Non-pigmented ciliary epithelial cell (primary cell): ENCODE data around the gene SDE2.
"Not testable (repeated sequence)": the region's sequence is repeated elsewhere in the genome, so short reads cannot be mapped to it uniquely, and the experiment has no call there.

Experiments used
- DNase-seq: peaks from one replicate; pipeline ENCODE4 v3.0.0-alpha.2; 2010; ENCODE audit warnings: low read depth

Gene SDE2

GRCh38 chr1:225975146-225975545 lies 24.0 kb downstream of the SDE2 start:
- DNase-seq: not testable (repeated sequence)

DNA sequence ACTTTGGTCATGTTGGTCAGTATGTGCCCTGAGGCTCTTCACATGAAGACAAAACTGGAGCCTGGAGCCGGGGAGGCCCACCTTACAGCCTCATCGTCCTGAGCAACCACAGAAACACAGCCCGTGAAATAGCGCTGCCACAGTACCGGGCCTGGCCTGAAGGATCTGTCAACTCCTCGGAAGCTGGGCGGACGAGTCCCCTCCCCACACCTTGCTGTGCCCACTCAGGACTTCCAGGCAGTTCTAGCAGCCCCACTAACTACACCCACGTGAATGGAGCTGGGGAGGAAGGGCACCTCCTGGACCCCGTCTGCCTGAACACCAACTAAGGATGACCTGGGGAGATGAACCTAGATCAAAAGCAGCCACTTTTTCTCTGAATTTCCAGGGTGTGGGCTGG lies 24.7 kb downstream of the SDE2 start:
- DNase-seq: no peak

- DNase-seq: no peak
Observed at GRCh38 chr1:225973158-225973557, 26.0 kb downstream of the SDE2 start.

- no peak for DNase-seq
Observed at GRCh38 chr1:225972344-225973152, 26.6 kb downstream of the SDE2 start.

GRCh38 chr1:225970592-225971157 lies 28.5 kb downstream of the SDE2 start:
- DNase-seq: not testable (repeated sequence)

GRCh38 chr1:225969751-225970150 lies 29.4 kb downstream of the SDE2 start:
- DNase-seq: not testable (repeated sequence)

DNA sequence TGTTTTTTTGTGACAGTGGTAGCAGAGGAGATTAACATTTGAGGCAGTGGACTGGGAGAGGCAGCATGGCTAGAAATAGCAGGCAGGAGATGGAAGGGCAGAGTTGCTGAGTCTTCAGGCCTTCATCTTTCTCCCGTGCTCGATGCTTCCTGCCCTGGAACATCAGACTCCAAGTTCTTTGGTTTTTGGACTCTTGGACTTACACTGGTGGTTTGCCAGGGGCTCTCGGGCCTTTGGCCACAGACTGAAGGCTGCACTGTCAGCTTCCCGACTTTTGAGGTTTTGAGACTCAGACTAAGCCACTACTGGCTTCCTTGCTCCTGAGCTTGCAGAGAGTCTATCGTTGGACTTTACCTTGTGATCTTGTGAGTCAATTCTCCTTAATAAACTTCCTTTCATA lies 33.9 kb downstream of the SDE2 start:
- no peak for DNase-seq

- DNase-seq: no peak
Observed at GRCh38 chr1:225963735-225964530, 35.2 kb downstream of the SDE2 start.

GRCh38 chr1:225962440-225962975 lies 36.6 kb downstream of the SDE2 start:
- DNase-seq: no peak

GRCh38 chr1:225961659-225962439 lies 37.3 kb downstream of the SDE2 start:
- no peak for DNase-seq

GRCh38 chr1:225958041-225958440 lies 41.1 kb downstream of the SDE2 start:
- no peak for DNase-seq

GRCh38 chr1:225954753-225955152 lies 44.4 kb downstream of the SDE2 start:
- DNase-seq: no peak

DNA sequence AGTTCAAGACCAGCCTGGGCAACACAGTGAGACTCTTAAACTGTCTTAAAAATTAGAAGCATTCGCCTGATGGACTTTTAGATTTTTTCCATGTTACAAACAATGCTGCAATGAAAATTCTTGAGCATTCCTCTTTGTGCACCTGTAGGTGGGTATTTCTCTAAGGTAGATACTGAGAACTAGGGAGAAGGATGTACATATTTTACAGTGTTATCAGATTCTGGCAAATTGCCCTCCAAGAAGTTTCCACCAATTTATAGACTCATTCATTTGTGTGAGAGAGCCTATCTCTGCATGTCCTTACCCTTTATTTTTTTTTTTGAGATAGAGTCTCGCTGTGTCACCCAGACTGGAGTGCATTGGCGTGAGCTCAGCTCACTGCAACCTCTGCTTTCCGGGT lies 45.8 kb downstream of the SDE2 start:
- no peak for DNase-seq

GRCh38 chr1:225950905-225951497 lies 48.1 kb downstream of the SDE2 start:
- DNase-seq: no peak

DNA sequence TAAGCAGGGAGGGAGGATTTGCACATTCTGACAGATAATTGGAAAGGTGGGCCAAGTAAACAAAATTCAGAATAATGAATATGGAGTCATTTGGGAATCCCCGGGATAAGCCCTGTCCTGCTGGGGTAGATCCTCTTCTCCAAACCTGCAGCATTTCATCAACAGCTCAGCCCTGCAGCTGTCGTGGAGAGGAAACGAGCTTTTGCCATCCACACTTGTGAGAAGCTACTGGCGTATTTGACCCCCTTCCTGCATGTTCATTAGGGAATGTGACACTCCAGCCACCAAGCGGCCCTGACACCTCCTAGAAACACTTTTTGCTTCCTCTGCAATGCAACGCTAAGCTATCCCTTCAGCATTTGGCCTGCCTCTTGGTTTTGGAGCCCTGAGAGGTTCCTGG lies 50.1 kb downstream of the SDE2 start:
- DNase-seq: no peak

GRCh38 chr1:225946803-225947202 lies 52.3 kb downstream of the SDE2 start:
- DNase-seq: no peak

DNA sequence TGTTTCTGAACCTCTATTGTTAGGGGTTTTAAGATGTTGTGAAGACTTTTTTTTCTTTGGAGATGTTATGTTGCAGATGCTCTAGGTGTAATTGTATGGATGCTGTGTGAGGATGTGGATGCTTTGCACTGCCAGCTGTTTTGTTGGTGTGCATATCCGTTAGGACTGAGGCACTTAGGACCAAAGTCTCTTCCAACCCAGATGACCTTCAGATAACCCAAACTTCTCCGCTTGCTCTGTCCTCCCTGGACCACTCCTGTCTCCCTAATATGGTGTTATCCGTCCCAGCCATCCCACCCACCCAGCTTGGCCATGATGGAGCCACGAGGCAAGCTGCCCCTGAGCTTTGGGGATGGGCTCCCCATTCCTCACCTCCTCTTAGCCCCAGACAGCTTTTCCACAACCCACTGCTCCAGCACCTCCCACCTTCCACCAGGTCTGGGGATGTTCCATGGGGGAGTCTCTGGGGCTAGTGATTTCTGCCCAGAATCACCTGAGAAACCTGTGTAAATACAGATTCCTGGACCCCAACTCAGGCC lies 53.0 kb downstream of the SDE2 start:
- no peak for DNase-seq

DNA sequence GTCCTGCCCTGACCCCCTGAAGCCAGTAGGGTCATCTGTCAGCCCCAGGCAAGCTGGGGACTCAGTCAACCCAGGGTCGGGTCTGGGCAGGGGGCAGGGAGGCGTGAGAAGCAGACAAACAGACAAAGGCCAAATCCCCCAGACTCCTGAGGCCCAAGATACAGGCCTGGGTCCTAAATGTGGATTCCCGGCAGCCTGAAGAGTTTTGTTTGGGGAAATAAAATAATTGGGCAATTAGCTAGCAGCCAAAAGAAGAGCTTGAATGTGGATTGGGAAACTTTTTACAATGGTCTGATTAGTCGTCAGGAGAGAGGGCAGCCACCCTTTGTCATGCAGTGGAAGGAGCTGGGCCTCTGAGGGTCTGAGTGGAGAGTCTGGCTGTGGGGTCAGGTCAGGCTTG lies 53.6 kb downstream of the SDE2 start:
- DNase-seq: no peak

DNA sequence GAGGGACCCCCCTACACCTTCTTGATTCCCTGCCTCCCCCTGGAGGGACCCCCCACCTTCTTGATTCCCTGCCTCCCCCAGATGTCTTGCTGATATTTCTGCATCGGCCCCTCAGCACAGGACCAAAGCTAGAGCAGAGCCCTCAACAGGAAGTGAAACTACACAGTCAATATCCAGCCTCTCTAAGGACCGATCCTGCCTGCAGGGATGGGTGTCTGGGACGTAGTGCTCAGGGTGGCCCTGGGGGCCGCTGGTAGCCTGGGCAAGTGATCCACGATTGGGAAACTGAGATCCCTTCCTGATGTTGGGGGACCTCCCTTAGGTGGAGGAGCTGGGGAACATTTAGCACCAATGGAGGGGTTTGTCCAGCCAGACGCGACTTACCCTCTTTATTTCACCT lies 54.2 kb downstream of the SDE2 start:
- no peak for DNase-seq

GRCh38 chr1:225944387-225944786 lies 54.8 kb downstream of the SDE2 start:
- DNase-seq: no peak

DNA sequence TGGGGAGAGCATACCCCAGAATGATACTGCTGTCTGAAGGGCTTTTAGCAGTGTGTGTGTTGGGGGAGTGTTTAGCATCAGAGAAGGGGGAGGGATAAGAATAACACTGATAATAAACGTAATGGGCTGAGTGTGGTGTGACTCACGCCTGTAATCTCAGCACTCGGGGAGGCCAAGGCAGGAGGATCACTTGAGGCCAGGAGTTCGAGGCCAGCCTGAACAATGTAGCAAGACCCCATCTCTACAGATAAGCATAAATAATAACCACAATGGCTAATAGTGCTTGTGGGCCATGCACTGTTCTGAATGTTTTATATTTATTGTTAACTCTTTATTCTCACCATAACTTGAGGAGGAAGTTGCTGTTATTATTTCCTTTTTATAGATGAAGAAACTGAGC lies 55.6 kb downstream of the SDE2 start:
- no peak for DNase-seq
